RWPE1 (cell line): ENCODE results near the gene PHKB.
"Not testable (repeated sequence)": the region's sequence is repeated elsewhere in the genome, so short reads cannot be mapped to it uniquely, and the experiment has no call there.

ENCODE experiments used
- CTCF ChIA-PET: fragments of 350-600 bp; sonication (Branson Sonifier 250); formaldehyde crosslinking; extraction: SDS; loops from one replicate; lab custom pipeline; 2021; lab: Yijun Ruan, JAX
- POLR2A ChIA-PET: fragments of 400-600 bp; formaldehyde crosslinking; extraction: SDS; loops from one replicate; lab custom pipeline; 2020; ENCODE audit warnings: antibody characterized with exemption; ENCODE audit not compliant: low non-redundant PET; lab: Yijun Ruan, JAX
- DNase-seq: peaks from one replicate; pipeline ENCODE4 v3.0.0; 2012; ENCODE audit warnings: low spot score
- H3K27ac ChIP-seq: fragments of 450-650 bp; 2 replicates; pipeline ENCODE4 v1.5.1; 2017
- TF ChIP-seq, protein P1 (sequence below): fragments of 450-650 bp; conservative IDR thresholded peaks from 2 replicates; pipeline ENCODE4 v1.5.1; 2017; ENCODE audit warnings: low read depth, mild to moderate bottlenecking

The PHKB gene

DNA sequence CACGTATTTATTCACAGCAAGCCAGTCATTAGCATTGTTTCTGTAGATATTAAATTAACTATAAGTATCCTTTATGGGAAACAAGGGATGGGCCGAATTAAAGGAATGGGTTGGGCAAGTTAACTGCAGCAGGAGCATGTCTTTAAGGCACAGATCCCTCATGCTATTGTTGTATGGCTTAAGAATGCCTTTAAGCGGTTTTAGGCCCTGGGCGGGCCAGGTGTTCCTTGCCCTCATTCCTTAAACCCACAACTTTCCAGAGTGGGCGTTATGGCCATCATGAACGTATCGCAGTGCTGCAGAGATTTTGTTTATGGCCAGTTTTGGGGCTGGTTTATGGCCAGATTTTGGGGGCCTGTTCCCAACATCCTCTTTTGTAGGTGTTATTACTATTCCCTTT, 9.1 kb downstream of the PHKB start:
- CTCF ChIA-PET = no interaction called here
- POLR2A ChIA-PET = no interaction called here
- DNase-seq = no peak
- no peak overlapping the region for H3K27ac ChIP-seq
- TF ChIP-seq, protein P1, sequence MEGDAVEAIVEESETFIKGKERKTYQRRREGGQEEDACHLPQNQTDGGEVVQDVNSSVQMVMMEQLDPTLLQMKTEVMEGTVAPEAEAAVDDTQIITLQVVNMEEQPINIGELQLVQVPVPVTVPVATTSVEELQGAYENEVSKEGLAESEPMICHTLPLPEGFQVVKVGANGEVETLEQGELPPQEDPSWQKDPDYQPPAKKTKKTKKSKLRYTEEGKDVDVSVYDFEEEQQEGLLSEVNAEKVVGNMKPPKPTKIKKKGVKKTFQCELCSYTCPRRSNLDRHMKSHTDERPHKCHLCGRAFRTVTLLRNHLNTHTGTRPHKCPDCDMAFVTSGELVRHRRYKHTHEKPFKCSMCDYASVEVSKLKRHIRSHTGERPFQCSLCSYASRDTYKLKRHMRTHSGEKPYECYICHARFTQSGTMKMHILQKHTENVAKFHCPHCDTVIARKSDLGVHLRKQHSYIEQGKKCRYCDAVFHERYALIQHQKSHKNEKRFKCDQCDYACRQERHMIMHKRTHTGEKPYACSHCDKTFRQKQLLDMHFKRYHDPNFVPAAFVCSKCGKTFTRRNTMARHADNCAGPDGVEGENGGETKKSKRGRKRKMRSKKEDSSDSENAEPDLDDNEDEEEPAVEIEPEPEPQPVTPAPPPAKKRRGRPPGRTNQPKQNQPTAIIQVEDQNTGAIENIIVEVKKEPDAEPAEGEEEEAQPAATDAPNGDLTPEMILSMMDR = no peak

DNA sequence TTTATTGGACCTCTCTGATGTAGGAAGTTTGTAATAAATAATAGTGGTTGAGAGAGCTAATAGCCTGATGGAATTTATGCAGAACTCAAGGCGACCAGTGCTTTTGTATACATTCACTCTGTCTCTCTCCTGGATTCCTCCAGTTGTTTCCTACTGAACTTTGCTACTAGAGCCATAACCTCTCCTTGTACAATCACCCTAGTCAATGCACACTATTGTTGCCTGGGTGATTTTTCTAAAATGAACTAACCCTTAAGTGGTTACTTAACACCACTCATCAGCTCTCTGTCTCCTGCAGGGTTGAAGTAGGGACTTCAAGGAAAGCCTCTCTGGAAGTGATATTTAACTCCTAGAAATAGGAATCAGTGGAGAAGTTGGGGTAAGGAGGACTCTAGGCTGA, 9.7 kb downstream of the PHKB start:
- POLR2A ChIA-PET = no interaction called here
- CTCF ChIA-PET = no interaction called here
- H3K27ac ChIP-seq = no peak overlapping the region
- TF ChIP-seq, protein P1 = no peak
- DNase-seq = no peak

DNA sequence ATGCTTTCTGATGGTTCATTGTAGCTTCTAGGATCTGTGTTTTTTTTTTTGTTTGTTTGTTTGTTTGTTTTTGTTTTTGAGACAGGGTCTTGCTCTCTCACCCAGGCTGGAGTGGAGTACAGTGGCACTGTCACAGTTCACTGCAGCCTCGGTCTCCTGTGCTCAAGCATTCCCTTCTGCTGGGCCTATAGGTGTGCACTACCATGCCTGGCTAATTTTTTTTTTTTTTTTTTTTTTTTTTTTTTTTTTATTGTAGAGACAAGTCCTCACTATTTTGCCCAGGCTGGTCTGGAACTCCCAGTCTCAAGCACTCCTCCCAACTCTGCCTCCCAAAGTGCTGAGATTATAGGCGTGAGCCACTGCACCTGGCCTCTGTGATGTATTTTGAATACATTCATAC, 11.9 kb downstream of the PHKB start:
- CTCF ChIA-PET, H3K27ac ChIP-seq, DNase-seq, POLR2A ChIA-PET: not testable (repeated sequence)

DNA sequence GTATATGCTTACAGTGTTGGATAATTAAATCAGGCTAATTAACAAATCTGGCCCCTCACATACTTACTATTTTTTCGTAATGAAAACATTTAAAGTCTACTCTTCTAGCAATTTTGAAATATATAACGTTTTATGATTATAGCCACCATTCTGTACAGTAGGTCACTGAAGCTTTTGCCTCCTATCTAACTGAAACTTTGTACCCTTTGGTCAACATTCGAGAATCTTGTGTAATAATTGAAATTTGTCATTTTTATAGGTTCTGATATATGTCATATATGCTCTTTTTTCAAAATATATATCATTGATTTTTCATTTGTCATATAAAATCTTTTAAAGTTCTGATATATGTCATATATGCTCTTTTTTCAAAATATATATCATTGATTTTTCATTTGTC, 12.7 kb downstream of the PHKB start:
- no peak for DNase-seq
- ChIA-PET POLR2A (no interaction called here), CTCF (no interaction called here)
- TF ChIP-seq, protein P1 = no peak
- H3K27ac ChIP-seq = no peak overlapping the region

DNA sequence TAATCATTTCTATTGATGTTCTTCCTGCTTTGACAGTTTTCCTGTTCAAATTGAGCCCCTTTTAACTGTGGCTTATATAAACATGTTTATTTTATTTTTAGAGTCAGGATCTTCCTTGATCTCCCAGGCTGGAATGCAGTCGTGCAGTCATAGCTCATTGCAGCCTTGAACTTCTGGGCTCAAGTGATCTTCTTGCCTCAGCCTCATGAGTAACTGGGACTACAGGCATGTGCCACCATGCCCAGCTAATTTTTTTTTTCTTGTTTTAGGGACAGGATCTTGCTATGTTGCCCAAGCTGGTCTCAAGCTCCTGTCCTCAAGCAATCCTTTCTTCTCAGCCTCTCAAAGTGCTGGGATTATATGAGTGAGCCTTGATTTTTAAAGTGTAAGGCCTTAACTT, 14.7 kb downstream of the PHKB start:
- TF ChIP-seq, protein P1 = no peak
- no peak for DNase-seq
- H3K27ac ChIP-seq = no peak overlapping the region
- POLR2A ChIA-PET = no interaction called here
- CTCF ChIA-PET = no interaction called here

DNA sequence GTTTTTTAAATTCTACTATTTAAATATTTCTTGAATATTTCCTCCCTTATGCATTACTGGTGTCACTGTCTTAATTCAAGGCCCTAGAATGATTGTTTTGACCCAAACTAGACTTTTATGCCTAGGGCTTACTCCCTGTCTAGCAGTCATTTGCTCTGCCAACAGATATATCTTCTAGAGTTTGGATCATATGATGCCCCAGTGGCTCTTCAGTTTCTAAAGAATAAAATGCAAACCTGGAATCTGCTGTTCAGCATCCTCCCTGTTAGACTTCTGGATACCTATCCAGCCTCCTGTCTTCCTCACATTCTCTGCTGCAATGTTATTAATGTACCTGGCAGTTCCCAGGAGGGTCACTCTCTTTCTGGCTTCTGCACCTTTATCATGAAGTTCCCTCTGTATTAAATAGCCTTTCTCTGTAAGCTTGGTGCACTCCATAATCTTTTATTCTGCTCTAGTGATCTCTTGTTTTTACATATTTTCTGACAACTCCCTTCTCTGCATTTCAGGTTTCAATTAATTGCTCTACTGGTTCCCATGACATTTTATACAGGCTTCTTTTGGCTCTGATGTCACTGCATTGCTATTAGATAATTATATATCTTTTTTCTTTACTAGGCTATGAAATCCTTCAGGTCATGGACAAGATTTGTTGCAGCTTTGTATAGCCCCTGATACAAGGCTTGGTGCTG, 15.7 kb downstream of the PHKB start:
- no peak for DNase-seq
- ChIA-PET CTCF (no interaction called here), POLR2A (interaction anchor here (0.6 kb wide), 1 partner anchor 72 kb away, joined by 5 read pairs; no protein-coding TSS in a partner anchor)
- TF ChIP-seq, protein P1 = no peak
- H3K27ac ChIP-seq = no peak overlapping the region

DNA sequence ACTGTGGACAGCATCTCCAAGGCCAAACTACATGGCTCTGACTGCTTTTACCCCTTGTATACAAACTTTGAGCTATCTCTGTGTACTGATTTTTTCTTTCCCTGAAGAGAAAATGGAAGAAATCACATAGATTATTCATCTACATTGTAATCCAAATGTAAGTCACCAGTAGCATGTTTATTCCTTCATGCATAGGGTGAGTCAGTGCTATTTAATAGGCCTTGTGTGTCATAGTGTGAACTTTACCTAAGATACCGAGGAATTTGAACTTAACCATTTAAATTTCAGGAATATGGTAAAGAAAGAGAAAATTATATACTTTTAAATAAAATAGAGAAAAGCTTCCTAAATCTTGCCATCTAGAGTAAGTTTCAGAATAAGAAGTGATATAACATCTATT, 16.5 kb downstream of the PHKB start:
- POLR2A ChIA-PET = interaction anchor here (0.6 kb wide), 1 partner anchor 71 kb away, joined by 5 read pairs; no protein-coding TSS in a partner anchor
- DNase-seq = peak; percentile 55
- CTCF ChIA-PET = no interaction called here
- TF ChIP-seq, protein P1 = no peak
- no peak overlapping the region for H3K27ac ChIP-seq
